HEK293 (cell line): ENCODE data around the gene FLG.

ENCODE experiments used
- CTCF ChIA-PET: fragments of 350-600 bp; formaldehyde crosslinking; extraction: SDS; loops from one replicate; lab custom pipeline; 2021; ENCODE audit warnings: antibody characterized with exemption; lab: Yijun Ruan, JAX
- POLR2A ChIA-PET: fragments of 300-600 bp; formaldehyde crosslinking; extraction: SDS; loops from one replicate; lab custom pipeline; 2020; ENCODE audit warnings: antibody characterized with exemption, inconsistent platforms; lab: Yijun Ruan, JAX
- H3K27ac ChIP-seq: fragments of 200-500 bp; sonication (Bioruptor generic); 2 replicates; pipeline ENCODE4 v1.5.1; 2014; ENCODE audit warnings: low read depth, low read length, control low read depth, inconsistent platforms; ENCODE audit errors: extremely low read depth
- H3K36me3 ChIP-seq, 2 experiments: fragments of 200-500 bp in 1 of 2; sonication (Bioruptor generic) in 1 of 2; 1 replicate in 1 of 2; 2 replicates in 1 of 2; pipeline ENCODE4 v1.5.1; 2014 to 2017; ENCODE audit warnings: inconsistent platforms in 2 of 2, low read length in 2 of 2; ENCODE audit not compliant: control insufficient read depth in 2 of 2, insufficient read depth in 1 of 2
- H3K4me1 ChIP-seq: fragments of 200-500 bp; sonication (Bioruptor generic); 2 replicates; pipeline ENCODE4 v1.5.1; 2014; ENCODE audit warnings: mild to moderate bottlenecking, low read length, inconsistent platforms; ENCODE audit not compliant: control insufficient read depth, insufficient read depth
- H3K4me3 ChIP-seq: 2 replicates; pipeline ENCODE4 v1.5.1; 2011; ENCODE audit warnings: low read depth, mild to moderate bottlenecking, control low read depth, low read length, moderate library complexity
- H3K9me3 ChIP-seq: fragments of 200-500 bp; sonication (Bioruptor generic); 2 replicates; pipeline ENCODE4 v1.5.1; 2014; ENCODE audit warnings: low read depth, low read length, inconsistent platforms; ENCODE audit not compliant: control insufficient read depth, insufficient read depth
- ATF2 ChIP-seq: fragments of 450-650 bp; formaldehyde crosslinking; IDR thresholded peaks from 2 replicates; pipeline ENCODE4 v1.5.1; 2016; ENCODE audit warnings: missing biosample characterization, missing genetic modification characterization, low read depth
- BCL6B ChIP-seq: fragments of 450-650 bp; formaldehyde crosslinking; IDR thresholded peaks from 2 replicates; pipeline ENCODE4 v1.5.1; 2017; ENCODE audit warnings: missing biosample characterization, missing genetic modification characterization
- OSR2 ChIP-seq: fragments of 450-650 bp; formaldehyde crosslinking; IDR thresholded peaks from 2 replicates; pipeline ENCODE4 v1.5.1; 2016; ENCODE audit warnings: missing biosample characterization, missing genetic modification characterization
- SCRT1 ChIP-seq: fragments of 450-650 bp; formaldehyde crosslinking; IDR thresholded peaks from 2 replicates; pipeline ENCODE4 v1.5.1; 2016; ENCODE audit warnings: missing biosample characterization, missing genetic modification characterization, borderline replicate concordance
- SCRT2 ChIP-seq: fragments of 450-650 bp; formaldehyde crosslinking; IDR thresholded peaks from 2 replicates; pipeline ENCODE4 v1.5.1; 2016; ENCODE audit warnings: missing biosample characterization, missing genetic modification characterization
- ZNF223 ChIP-seq: fragments of 450-650 bp; formaldehyde crosslinking; IDR thresholded peaks from 2 replicates; pipeline ENCODE4 v1.5.1; 2016; ENCODE audit warnings: missing biosample characterization, missing genetic modification characterization
- ZNF280D ChIP-seq: fragments of 450-650 bp; formaldehyde crosslinking; IDR thresholded peaks from 2 replicates; pipeline ENCODE4 v1.5.1; 2016; ENCODE audit warnings: missing biosample characterization, missing genetic modification characterization
- ZNF302 ChIP-seq: fragments of 450-650 bp; formaldehyde crosslinking; IDR thresholded peaks from 2 replicates; pipeline ENCODE4 v1.5.1; 2016; ENCODE audit warnings: missing biosample characterization, missing genetic modification characterization, low read depth
- ZNF391 ChIP-seq: fragments of 450-650 bp; formaldehyde crosslinking; IDR thresholded peaks from 2 replicates; pipeline ENCODE4 v1.5.1; 2016; ENCODE audit warnings: low read depth, missing biosample characterization, missing genetic modification characterization, borderline replicate concordance
- ZNF433 ChIP-seq: fragments of 450-650 bp; formaldehyde crosslinking; IDR thresholded peaks from 2 replicates; pipeline ENCODE4 v1.5.1; 2016; ENCODE audit warnings: missing biosample characterization, missing genetic modification characterization, low read depth
- ZNF549 ChIP-seq: fragments of 450-650 bp; IDR thresholded peaks from 2 replicates; pipeline ENCODE4 v1.5.1; 2018; ENCODE audit warnings: missing biosample characterization, missing genetic modification characterization, mild to moderate bottlenecking, inconsistent platforms, moderate library complexity
- ZNF555 ChIP-seq: fragments of 450-650 bp; formaldehyde crosslinking; conservative IDR thresholded peaks from 2 replicates; pipeline ENCODE4 v1.5.1; 2017; ENCODE audit warnings: missing biosample characterization, mild to moderate bottlenecking, missing genetic modification characterization, inconsistent platforms
- ZNF585B ChIP-seq: fragments of 450-650 bp; formaldehyde crosslinking; IDR thresholded peaks from 2 replicates; pipeline ENCODE4 v1.5.1; 2016; ENCODE audit warnings: missing biosample characterization, missing genetic modification characterization
- ZNF645 ChIP-seq: fragments of 450-650 bp; formaldehyde crosslinking; IDR thresholded peaks from 2 replicates; pipeline ENCODE4; 2016; ENCODE audit warnings: missing biosample characterization, missing genetic modification characterization
- ZNF792 ChIP-seq: fragments of 450-650 bp; formaldehyde crosslinking; IDR thresholded peaks from 2 replicates; pipeline ENCODE4 v1.5.1; 2016; ENCODE audit warnings: missing biosample characterization, missing genetic modification characterization
- ZSCAN23 ChIP-seq: fragments of 450-650 bp; formaldehyde crosslinking; IDR thresholded peaks from 2 replicates; pipeline ENCODE4 v1.5.1; 2016; ENCODE audit warnings: missing biosample characterization, missing genetic modification characterization
- ZSCAN5A ChIP-seq: fragments of 450-650 bp; formaldehyde crosslinking; IDR thresholded peaks from 2 replicates; pipeline ENCODE4 v1.5.1; 2016; ENCODE audit warnings: missing biosample characterization, missing genetic modification characterization

The FLG gene

GRCh38 chr1:152325111-152325510, at the start of gene FLG:
TSS of gene FLG (minus strand) at chr1:152325239. CDS start at chr1:152315456, 9,783 bp downstream.
- Histone ChIP-seq H3K36me3 (no peaks in the 10 kb centered on the region), H3K4me1 (no peaks in the 10 kb centered on the region), H3K4me3 (no peak within 1 kb of the TSS), H3K9me3 (no peaks in the 10 kb centered on the region)
- ChIA-PET POLR2A (no interaction called here), CTCF (interaction anchor here (0.7 kb wide), 1 partner anchor 16 kb away, joined by 3 read pairs; no protein-coding TSS in a partner anchor)
- TF ChIP-seq ZNF433 (tag by site-specific recombination) (no peak), ZNF280D (tag by site-specific recombination) (no peak), ATF2 (no peak), OSR2 (tag by site-specific recombination) (no peak), ZNF223 (tag by site-specific recombination) (no peak), ZNF585B (tag by site-specific recombination) (no peak), ZNF302 (tag by site-specific recombination) (no peak), ZNF555 (tag by site-specific recombination) (no peak), ZSCAN23 (no peak), BCL6B (tag by site-specific recombination) (no peak), SCRT1 (tag by site-specific recombination) (no peak), ZNF549 (no peak)
- TF ChIP-seq, all 188 proteins: peak for 0
- H3K27ac ChIP-seq: no peak within 1 kb of the TSS

GRCh38 chr1:152374451-152374850, 49.4 kb upstream of the FLG start:
- TF ChIP-seq ZNF391 (no peak), ZNF645 (no peak), ZSCAN5A (tag by site-specific recombination) (no peak), SCRT2 (tag by site-specific recombination) (no peak), ZNF792 (tag by site-specific recombination) (no peak)
- Histone ChIP-seq H3K4me1 (no peaks in the 10 kb centered on the region), H3K9me3 (no peaks in the 10 kb centered on the region), H3K27ac (no peak overlapping the region), H3K36me3 (no peaks in the 10 kb centered on the region), H3K4me3 (no peak overlapping the region)
- CTCF ChIA-PET: no interaction called here
- POLR2A ChIA-PET: no interaction called here
